SU-DHL-6 (cell line): Measurements from ENCODE around the gene ARHGEF37.
A peak's percentile ranks its signal among the peaks of the same experiment; 100 is the strongest.

Source experiments
- H2AFZ ChIP-seq: fragments of 200-600 bp; sonication (generic); 2 replicates; pipeline ENCODE4 v1.6.1; 2014; ENCODE audit warnings: low read depth, mild to moderate bottlenecking, moderate library complexity, mixed read lengths, antibody characterized with exemption, low read length; ENCODE audit not compliant: severe bottlenecking
- H3F3A ChIP-seq: fragments of 200-600 bp; shearing (Covaris generic); 2 replicates; pipeline ENCODE4 v1.6.0; 2016; ENCODE audit warnings: antibody characterized with exemption, mild to moderate bottlenecking; ENCODE audit not compliant: insufficient read depth
- H3K27ac ChIP-seq: fragments of 200-600 bp; sonication (generic); 2 replicates; pipeline ENCODE4 v1.5.1; 2016; ENCODE audit warnings: low read depth, mild to moderate bottlenecking, low read length, moderate library complexity, mixed read lengths
- H3K27me3 ChIP-seq: fragments of 200-600 bp; sonication (generic), shearing (Covaris generic); 2 replicates; pipeline ENCODE4 v1.6.0; 2014; ENCODE audit warnings: mild to moderate bottlenecking, low read length
- H3K36me3 ChIP-seq: fragments of 200-600 bp; sonication (generic); 2 replicates; pipeline ENCODE4 v1.6.1; 2014; ENCODE audit warnings: mild to moderate bottlenecking, low read length, mixed read lengths
- H3K4me2 ChIP-seq: fragments of 300-600, 200-600 bp; shearing (Covaris generic), sonication (generic); 2 replicates; pipeline ENCODE4 v1.6.0; 2014; ENCODE audit warnings: low read length, low read depth, mild to moderate bottlenecking; ENCODE audit not compliant: poor library complexity, severe bottlenecking
- H3K4me3 ChIP-seq: fragments of 200-600 bp; sonication (generic); 2 replicates; pipeline ENCODE4 v1.5.1; 2014; ENCODE audit warnings: antibody characterized with exemption, low read length, mild to moderate bottlenecking, mixed read lengths; ENCODE audit not compliant: insufficient read depth, poor library complexity, severe bottlenecking
- H3K79me2 ChIP-seq: fragments of 200-600 bp; sonication (generic); 2 replicates; pipeline ENCODE4 v1.6.1; 2014; ENCODE audit warnings: mild to moderate bottlenecking, low read length, moderate library complexity; ENCODE audit not compliant: insufficient read depth
- H3K9ac ChIP-seq: fragments of 200-600 bp; sonication (generic); 2 replicates; pipeline ENCODE4 v1.7.0; 2014; ENCODE audit warnings: mild to moderate bottlenecking, low read length
- H3K9me2 ChIP-seq: fragments of 200-600 bp; sonication (generic); replicated peaks from 2 replicates; pipeline ENCODE4 v1.6.1; 2014; ENCODE audit warnings: low read length; ENCODE audit not compliant: insufficient read depth
- H3K9me3 ChIP-seq: fragments of 200-600 bp; sonication (generic); 2 replicates; pipeline ENCODE4 v1.6.1; 2014; ENCODE audit warnings: low read length, mixed read lengths; ENCODE audit not compliant: insufficient read depth
- H4K20me1 ChIP-seq: fragments of 200-600 bp; sonication (generic); 2 replicates; pipeline ENCODE4 v1.6.1; 2014; ENCODE audit warnings: low read depth, mild to moderate bottlenecking, antibody characterized with exemption, low read length, moderate library complexity, mixed read lengths
- CTCF ChIP-seq: fragments of 200-600 bp; sonication (generic); IDR thresholded peaks from one replicate; pipeline ENCODE4 v1.5.1; 2017; ENCODE audit warnings: antibody characterized with exemption, mild to moderate bottlenecking, low read length, moderate library complexity; ENCODE audit not compliant: insufficient read depth, poor library complexity, severe bottlenecking
- EZH2phosphoT487 ChIP-seq: fragments of 200-600 bp; sonication (generic), shearing (Covaris generic); conservative IDR thresholded peaks from 2 replicates; pipeline ENCODE4 v1.6.1; 2018; ENCODE audit warnings: mild to moderate bottlenecking, antibody characterized with exemption, low read length, moderate library complexity, mixed read lengths

Gene ARHGEF37

GRCh38 chr5:149605354-149605997 is 24.2 kb downstream of the ARHGEF37 start:
- H4K20me1 ChIP-seq = no peaks in the 10 kb centered on the region
- H2AFZ ChIP-seq = no peak overlapping the region
- H3K4me2 ChIP-seq = no peak overlapping the region
- TF ChIP-seq CTCF (no peak), EZH2phosphoT487 (no peak)
- H3K9me2 ChIP-seq = no peaks in the 10 kb centered on the region
- no peaks in the 10 kb centered on the region for H3K27me3 ChIP-seq
- no peak overlapping the region for H3K4me3 ChIP-seq
- no peaks in the 10 kb centered on the region for H3K9me3 ChIP-seq
- H3K27ac ChIP-seq = peak overlapping the region; percentile 58
- 0 out of 2 replicates have a peak, but pooled peaks cover 5% of the 10 kb centered on the region for H3F3A ChIP-seq
- H3K79me2 ChIP-seq = no peaks in the 10 kb centered on the region
- H3K36me3 ChIP-seq = no peaks in the 10 kb centered on the region
- no peak overlapping the region for H3K9ac ChIP-seq

- H3K4me2 ChIP-seq = peak overlapping the region; percentile 50
- H3K9ac ChIP-seq = no peak overlapping the region
- no peaks in the 10 kb centered on the region for H3K27me3 ChIP-seq
- H2AFZ ChIP-seq = no peak overlapping the region
- no peaks in the 10 kb centered on the region for H4K20me1 ChIP-seq
- no peaks in the 10 kb centered on the region for H3K79me2 ChIP-seq
- H3K9me2 ChIP-seq = no peaks in the 10 kb centered on the region
- 0 out of 2 replicates have a peak, but pooled peaks cover 5% of the 10 kb centered on the region for H3F3A ChIP-seq
- no peaks in the 10 kb centered on the region for H3K36me3 ChIP-seq
- TF ChIP-seq CTCF (no peak), EZH2phosphoT487 (no peak)
- H3K27ac ChIP-seq = peak overlapping the region; percentile 59
- no peak overlapping the region for H3K4me3 ChIP-seq
- H3K9me3 ChIP-seq = no peaks in the 10 kb centered on the region
Observed at GRCh38 chr5:149605998-149606724, 24.9 kb downstream of the ARHGEF37 start.

GRCh38 chr5:149608936-149609545 is 27.7 kb downstream of the ARHGEF37 start:
- no peaks in the 10 kb centered on the region for H3K9me2 ChIP-seq
- H3K4me3 ChIP-seq = no peak overlapping the region
- H3K36me3 ChIP-seq = no peaks in the 10 kb centered on the region
- H3K79me2 ChIP-seq = no peaks in the 10 kb centered on the region
- TF ChIP-seq EZH2phosphoT487 = no peak
- TF ChIP-seq CTCF = no peak
- no peaks in the 10 kb centered on the region for H3K9me3 ChIP-seq
- H3K27me3 ChIP-seq = no peaks in the 10 kb centered on the region
- no peaks in the 10 kb centered on the region for H4K20me1 ChIP-seq
- no peak overlapping the region for H3K4me2 ChIP-seq
- H3K9ac ChIP-seq = no peak overlapping the region
- H3F3A ChIP-seq = 0 out of 2 replicates have a peak, but pooled peaks cover 5% of the 10 kb centered on the region
- no peak overlapping the region for H3K27ac ChIP-seq
- H2AFZ ChIP-seq = no peak overlapping the region
